HepG2 (cell line): ENCODE data around the gene TAF13. TPM values are rescaled to one million over a fixed set of nuclear protein-coding genes. Genes with fewer than 3 reads are reported as not detected.

Source experiments
- ASH2L ChIP-seq: fragments of 300-600, 200-600 bp; sonication (generic); IDR thresholded peaks from 2 replicates; pipeline ENCODE4 v1.7.0; 2017; ENCODE audit warnings: low read depth, mild to moderate bottlenecking, moderate library complexity, mixed read lengths, low read length; ENCODE audit not compliant: insufficient read length
- CBFB ChIP-seq: sonication (generic); formaldehyde crosslinking; IDR thresholded peaks from 2 replicates; pipeline ENCODE4 v1.4.0; 2020; ENCODE audit warnings: missing genetic modification reagents
- CHD4 ChIP-seq: fragments of 200-600 bp; sonication (generic); IDR thresholded peaks from 2 replicates; pipeline ENCODE4 v1.7.0; 2017; ENCODE audit warnings: mild to moderate bottlenecking, low read length, borderline replicate concordance
- IKZF1 ChIP-seq: fragments of 450-650 bp; IDR thresholded peaks from 2 replicates; pipeline ENCODE4 v1.7.1; 2016
- MAZ ChIP-seq, 2 experiments: sonication (generic) in 1 of 2; formaldehyde crosslinking in 1 of 2; IDR thresholded peaks; 2 replicates each; pipeline versions ENCODE4 v1.5.0 to v1.6.1; 2012 to 2020; ENCODE audit warnings: low read depth in 2 of 2, mild to moderate bottlenecking in 2 of 2, borderline replicate concordance in 1 of 2, improper control_type of control experiment in 1 of 2, low read length in 1 of 2, missing genetic modification reagents in 1 of 2, moderate library complexity in 1 of 2
- MIER2 ChIP-seq: IDR thresholded peaks from 2 replicates; pipeline ENCODE4 v1.6.1; 2016; ENCODE audit warnings: missing biosample characterization, missing genetic modification reagents
- NFKBIZ ChIP-seq: IDR thresholded peaks from 2 replicates; pipeline ENCODE4 v1.6.1; 2018; ENCODE audit warnings: missing genetic modification reagents, missing compliant biosample characterization
- PHF20 ChIP-seq: sonication (generic); formaldehyde crosslinking; IDR thresholded peaks from 2 replicates; pipeline ENCODE4 v1.5.0; 2020; ENCODE audit warnings: mild to moderate bottlenecking, missing genetic modification reagents
- PHF5A ChIP-seq: IDR thresholded peaks from one replicate; pipeline ENCODE4 v1.6.1; 2018; ENCODE audit warnings: low read depth, missing genetic modification reagents; ENCODE audit not compliant: unreplicated experiment
- RAD21 ChIP-seq: fragments of 450-650 bp; formaldehyde crosslinking; IDR thresholded peaks from 2 replicates; pipeline ENCODE4 v1.5.0; 2020; ENCODE audit warnings: mild to moderate bottlenecking
- SIX4 ChIP-seq: sonication (generic); formaldehyde crosslinking; IDR thresholded peaks from 2 replicates; pipeline ENCODE4 v1.4.0; 2020; ENCODE audit warnings: missing genetic modification reagents
- ZBTB10 ChIP-seq: sonication (generic); formaldehyde crosslinking; IDR thresholded peaks from 2 replicates; pipeline ENCODE4 v1.4.0; 2020; ENCODE audit warnings: missing genetic modification reagents, borderline replicate concordance
- ZFP36 ChIP-seq: fragments of 150-350 bp; IDR thresholded peaks from 2 replicates; pipeline ENCODE4 v1.6.1; 2018; ENCODE audit warnings: borderline replicate concordance, low read length, low read depth; ENCODE audit not compliant: partially characterized antibody
- ZHX2 ChIP-seq, 2 experiments: sonication (generic) in 1 of 2; formaldehyde crosslinking in 1 of 2; IDR thresholded peaks; 2 replicates each; pipeline versions ENCODE4 v1.6.1 to v1.9.0; 2014 to 2022; ENCODE audit warnings: antibody characterized with exemption in 1 of 2, borderline replicate concordance in 1 of 2, inconsistent platforms in 1 of 2, low read depth in 1 of 2, missing genetic modification reagents in 1 of 2
- ZNF12 ChIP-seq: sonication (generic); formaldehyde crosslinking; IDR thresholded peaks from 2 replicates; pipeline ENCODE4 v1.5.0; 2020; ENCODE audit warnings: missing genetic modification reagents
- ZNF296 ChIP-seq: sonication (generic); formaldehyde crosslinking; conservative IDR thresholded peaks from 2 replicates; pipeline ENCODE4 v1.5.0; 2020; ENCODE audit warnings: mild to moderate bottlenecking, missing genetic modification reagents
- ZNF3 ChIP-seq: IDR thresholded peaks from 2 replicates; pipeline ENCODE4 v1.7.0; 2017; ENCODE audit warnings: inconsistent platforms
- ZNF367 ChIP-seq: sonication (generic); formaldehyde crosslinking; IDR thresholded peaks from 2 replicates; pipeline ENCODE4 v1.4.0; 2020; ENCODE audit warnings: missing genetic modification reagents, borderline replicate concordance
- ZNF543 ChIP-seq: sonication (generic); formaldehyde crosslinking; IDR thresholded peaks from 2 replicates; pipeline ENCODE4 v1.4.0; 2020; ENCODE audit warnings: mild to moderate bottlenecking, missing genetic modification reagents
- ZNF558 ChIP-seq: sonication (generic); formaldehyde crosslinking; IDR thresholded peaks from 2 replicates; pipeline ENCODE4 v1.9.0; 2022; ENCODE audit warnings: mild to moderate bottlenecking, missing genetic modification reagents, borderline replicate concordance
- polyA plus RNA-seq, 8 experiments: library from polyadenylated mRNA; depleted of rRNA in 3 of 8; stranded (reverse) in 7 of 8; unstranded in 1 of 8; fragments of >200 nt; fragmentation: Illumina TruSeq in 4 of 8; extraction: Trizol in 4 of 8; gene quantifications; 2 replicates each; pipeline versions ENCODE4 v1.2.1 to v1.2.3, GENCODE V29; 2011 to 2016; ENCODE audit warnings: low read depth in 4 of 8, missing spikeins in 1 of 8, mixed read lengths in 1 of 8; ENCODE audit not compliant: insufficient read depth in 1 of 8
- total RNA-seq, 5 experiments: library from RNA; depleted of rRNA; stranded (reverse); fragments of >200 nt; fragmentation: Illumina TruSeq; extraction: Trizol; gene quantifications; 2 replicates each; pipeline ENCODE4 v1.2.3, GENCODE V29; 2016; ENCODE audit warnings: low read depth in 1 of 5

The TAF13 gene
- total and polyA plus RNA-seq, 2 of the 13 experiments (the other 11 are each of a cell fraction or from before 2014, with no cell fraction given), result 11.5 to 36.3 TPM

- TF ChIP-seq MAZ (IDR thresholded peaks at IDR 0.05; ENCODE audit: borderline replicate concordance, low read depth, low read length), result peak; percentile 98
- peak; percentile 97 for TF ChIP-seq MAZ (CRISPR knock-in tag; IDR thresholded peaks at IDR 0.05; ENCODE audit: low read depth)
- peak; percentile 25; the same call in 1 of the 2 replicates for TF ChIP-seq ZNF543 (CRISPR knock-in tag)
- TF ChIP-seq CHD4, result no peak
- TF ChIP-seq ZNF12 (CRISPR knock-in tag), result peak; percentile 74
- TF ChIP-seq ZNF558 (CRISPR knock-in tag), result peak; percentile 10; the same call in 1 of the 2 replicates
- TF ChIP-seq MIER2 (CRISPR knock-in tag), result 0 out of 2 replicates have a peak, but pooled peaks have one; percentile 66
- peak; percentile 99 for TF ChIP-seq ASH2L
- TF ChIP-seq ZHX2 (IDR thresholded peaks at IDR 0.05; ENCODE audit: low read depth), result no peak
- TF ChIP-seq ZHX2 (CRISPR knock-in tag; IDR thresholded peaks at IDR 0.05; ENCODE audit: borderline replicate concordance), result no peak
- 0 out of 2 replicates have a peak, but pooled peaks have one; percentile 28 for TF ChIP-seq ZNF296 (CRISPR knock-in tag)
- no peak; the same call in 1 of the 2 replicates for TF ChIP-seq SIX4 (CRISPR knock-in tag)
- no peak for TF ChIP-seq PHF5A (CRISPR knock-in tag)
- no peak for TF ChIP-seq IKZF1
- peak; percentile 28 for TF ChIP-seq ZFP36
- peak; percentile 89 for TF ChIP-seq PHF20
- TF ChIP-seq NFKBIZ (CRISPR knock-in tag), result peak; percentile 68; the same call in 1 of the 2 replicates
- peak; percentile 14; the same call in 1 of the 2 replicates for TF ChIP-seq RAD21
- TF ChIP-seq ZBTB10 (CRISPR knock-in tag), result 0 out of 2 replicates have a peak, but pooled peaks have one; percentile 15
- 0 out of 2 replicates have a peak, but pooled peaks have one; percentile 44 for TF ChIP-seq ZNF367
- TF ChIP-seq CBFB (CRISPR knock-in tag), result peak; percentile 81
- TF ChIP-seq ZNF3 (CRISPR knock-in tag), result peak; percentile 16; the same call in 1 of the 2 replicates
Observed at GRCh38 chr1:109099938-109100773, 24.4 kb upstream of the TAF13 start (continued).
